OCI-LY3 (cell line): ENCODE measurements around the gene SV2B.

ENCODE experiments used
- CTCF ChIP-seq: fragments of 200-600, 300-600 bp; sonication (generic); IDR thresholded peaks from 2 replicates; pipeline ENCODE4 v1.5.1; 2014; ENCODE audit warnings: antibody characterized with exemption, low read length, low read depth
- EZH2phosphoT487 ChIP-seq: fragments of 200-600 bp; shearing (Covaris generic); IDR thresholded peaks from 2 replicates; pipeline ENCODE4 v1.6.1; 2018; ENCODE audit warnings: antibody characterized with exemption, mixed run types, low read depth

GRCh38 chr15:91099995-91100813 lies at the start of gene SV2B:
- TF ChIP-seq CTCF (no peak), EZH2phosphoT487 (no peak)
